Adrenal gland (tissue), 12 donors: ENCODE data around the gene FAM156A. TPM values are rescaled to one million over a fixed set of nuclear protein-coding genes. Genes with fewer than 3 reads are reported as not detected.

ENCODE experiments used
- DNase-seq, 7 donors: peaks; one replicate each; pipeline ENCODE4 v3.0.0-alpha.2; 2019 to 2020
- H3K27ac ChIP-seq, 5 donors: fragments of 200-600 bp; sonication (generic) in 4 of 5; 1 replicate in 3 of 5; 2 replicates in 2 of 5; pipeline versions ENCODE4 v1.5.1 to v1.8.0; 2016 to 2020; ENCODE audit warnings: mild to moderate bottlenecking in 1 of 5
- H3K27me3 ChIP-seq: fragments of 200-600 bp; 2 replicates; pipeline ENCODE4 v1.8.0; 2021
- H3K36me3 ChIP-seq, 2 donors: fragments of 200-600 bp; replicated peaks in 1 of 2; 1 replicate in 1 of 2; 2 replicates in 1 of 2; pipeline versions ENCODE4 v1.5.1 to v1.8.0; 2018 to 2022
- H3K4me1 ChIP-seq, 2 donors: fragments of 200-600 bp; replicated peaks in 1 of 2; 1 replicate in 1 of 2; 2 replicates in 1 of 2; pipeline versions ENCODE4 v1.5.1 to v1.8.0; 2018 to 2021
- H3K4me3 ChIP-seq, 4 donors: fragments of 200-600 bp; sonication (generic) in 3 of 4; one replicate each; pipeline ENCODE4 v1.5.1; 2016 to 2018
- H3K9me3 ChIP-seq, 3 donors: fragments of 200-600 bp; sonication (generic) in 1 of 3; replicated peaks in 1 of 3; 1 replicate in 2 of 3; 2 replicates in 1 of 3; pipeline versions ENCODE4 v1.5.1 to v1.8.0; 2016 to 2021
- POLR2A ChIP-seq, 2 donors: fragments of 450-650 bp; IDR thresholded peaks; one replicate each; pipeline ENCODE4 v1.6.1; 2017; ENCODE audit warnings: antibody characterized with exemption in 2 of 2, mild to moderate bottlenecking in 2 of 2, moderate library complexity in 1 of 2
- WGBS, 4 donors: extraction: QIAGEN DNeasy Blood & Tissue Kit in 2 of 4; methylation state at CpG; one replicate each; pipeline versions ENCODE4 v1.1.5 to v1.1.7; 2013 to 2017; 5-methylcytosine and 5-hydroxymethylcytosine counted together
- intact Hi-C, 2 donors: fragments of 100-400 bp; cut with DNase I; formaldehyde crosslinking; loops; one replicate each; pipeline versions ENCODE4 v1.14.1 to v1.15.0; 2022 to 2023
- polyA plus RNA-seq, 3 donors: library from polyadenylated mRNA; stranded (reverse); fragments of 200-250 nt in 2 of 3; fragments of 350-450 nt in 1 of 3; fragmentation: Illumina TruSeq in 1 of 3; extraction: RNeasy Lipid Tissue Mini Kit (QIAGEN cat#74804) in 1 of 3; gene quantifications; one replicate each; pipeline ENCODE4 v1.2.3, GENCODE V29; 2013 to 2014
- total RNA-seq, 9 donors: library from RNA; depleted of rRNA in 4 of 9; stranded (reverse); fragments of >200 nt in 4 of 9; fragments of 120-200 nt in 1 of 9; fragmentation: NEBNext Ultra II Directional in 1 of 9; extraction: Animal tissue kit (Norgen Biotek cat#: 25700) in 1 of 9; gene quantifications; one replicate each; pipeline versions ENCODE4 v1.1.0 to v1.2.4, GENCODE V29; 2013 to 2023
- TF ChIP-seq, protein P1 (sequence below), 6 experiments: fragments of 450-650 bp in 4 of 6; fragments of 200-600 bp in 2 of 6; sonication (generic) in 1 of 6; IDR thresholded peaks; 1 replicate in 5 of 6; 2 replicates in 1 of 6; pipeline versions ENCODE4 v1.5.1 to v1.8.0; 2016 to 2021; ENCODE audit warnings: antibody characterized with exemption in 6 of 6, mild to moderate bottlenecking in 2 of 6, moderate library complexity in 1 of 6
- donor health status: healthy with polysubstance abuse.
- donor health status: Bipolar disorder and iron deficiency.
- donor health status: DM: yes; HTN: yes; CAD: no.
- donor health status: DM: no; HTN: no; CAD: no.
- donor health status: DM: no; HTN: no; CAD: no.
- donor health status: DM: yes; HTN: yes; CAD: no.

The FAM156A gene
- total and polyA plus RNA-seq, 12 donors = 4.4 to 56.0 (median 26.8) TPM

DNA sequence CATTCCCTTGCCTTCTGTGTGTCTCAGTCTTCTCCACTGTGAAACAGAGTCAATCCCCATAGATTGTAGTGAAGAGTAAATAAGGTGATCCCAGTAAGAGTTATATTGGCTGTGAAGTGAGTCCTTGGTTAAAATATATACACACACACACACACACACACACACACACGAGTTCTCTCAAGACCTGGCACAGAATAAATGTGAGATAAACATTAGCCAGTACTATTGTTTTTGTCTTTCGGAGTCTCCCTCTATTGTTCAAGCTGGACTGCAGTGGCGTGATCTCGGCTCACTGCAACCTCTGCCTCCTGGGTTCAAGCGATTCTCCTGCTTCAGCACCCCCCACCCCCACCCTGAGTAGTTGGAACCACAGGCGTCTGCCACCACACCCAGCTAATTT lies 44.8 kb upstream of the FAM156A start:
- intact Hi-C loops = no loop called here
- Histone ChIP-seq H3K27me3 (peaks cover 54% of the 10 kb centered on the region), H3K36me3 (no peaks in the 10 kb centered on the region), H3K4me3 (no peak overlapping the region), H3K27ac (no peak overlapping the region), H3K9me3 (no peaks in the 10 kb centered on the region), H3K4me1 (no peaks in the 10 kb centered on the region)
- no peak for DNase-seq
- TF ChIP-seq POLR2A (IDR thresholded peaks at IDR 0.05) = no peak
- TF ChIP-seq, protein P1, sequence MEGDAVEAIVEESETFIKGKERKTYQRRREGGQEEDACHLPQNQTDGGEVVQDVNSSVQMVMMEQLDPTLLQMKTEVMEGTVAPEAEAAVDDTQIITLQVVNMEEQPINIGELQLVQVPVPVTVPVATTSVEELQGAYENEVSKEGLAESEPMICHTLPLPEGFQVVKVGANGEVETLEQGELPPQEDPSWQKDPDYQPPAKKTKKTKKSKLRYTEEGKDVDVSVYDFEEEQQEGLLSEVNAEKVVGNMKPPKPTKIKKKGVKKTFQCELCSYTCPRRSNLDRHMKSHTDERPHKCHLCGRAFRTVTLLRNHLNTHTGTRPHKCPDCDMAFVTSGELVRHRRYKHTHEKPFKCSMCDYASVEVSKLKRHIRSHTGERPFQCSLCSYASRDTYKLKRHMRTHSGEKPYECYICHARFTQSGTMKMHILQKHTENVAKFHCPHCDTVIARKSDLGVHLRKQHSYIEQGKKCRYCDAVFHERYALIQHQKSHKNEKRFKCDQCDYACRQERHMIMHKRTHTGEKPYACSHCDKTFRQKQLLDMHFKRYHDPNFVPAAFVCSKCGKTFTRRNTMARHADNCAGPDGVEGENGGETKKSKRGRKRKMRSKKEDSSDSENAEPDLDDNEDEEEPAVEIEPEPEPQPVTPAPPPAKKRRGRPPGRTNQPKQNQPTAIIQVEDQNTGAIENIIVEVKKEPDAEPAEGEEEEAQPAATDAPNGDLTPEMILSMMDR (IDR thresholded peaks at IDR 0.05) = no peak
- 56 to 63% (median 58%) methylated on average over 5 to 6 of the region's 6 CpGs for WGBS, 4 donors

DNA sequence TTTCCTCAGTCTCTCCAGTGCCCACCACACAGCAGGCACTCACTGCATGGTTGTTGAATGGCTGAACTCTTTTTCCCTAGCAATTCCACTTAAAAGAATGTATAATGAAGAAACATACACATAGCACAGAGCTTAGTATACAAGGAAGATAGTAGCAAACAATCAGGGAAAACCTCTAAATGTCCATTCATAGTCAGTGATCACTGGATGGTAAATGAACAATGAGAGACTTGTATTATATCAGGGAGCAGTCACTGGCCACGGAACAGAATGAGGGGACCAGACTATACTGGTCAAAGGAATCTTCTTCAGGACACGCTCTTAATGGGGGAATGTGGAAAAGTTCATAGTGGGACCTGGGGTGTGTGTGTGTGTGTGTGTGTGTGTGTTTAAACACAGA lies 43.6 kb upstream of the FAM156A start:
- no peaks in the 10 kb centered on the region for H3K9me3 ChIP-seq
- whole genome bisulfite sequencing, 4 donors = 64 to 92% (median 72%) methylated on average over 2 of the region's 2 CpGs

DNA sequence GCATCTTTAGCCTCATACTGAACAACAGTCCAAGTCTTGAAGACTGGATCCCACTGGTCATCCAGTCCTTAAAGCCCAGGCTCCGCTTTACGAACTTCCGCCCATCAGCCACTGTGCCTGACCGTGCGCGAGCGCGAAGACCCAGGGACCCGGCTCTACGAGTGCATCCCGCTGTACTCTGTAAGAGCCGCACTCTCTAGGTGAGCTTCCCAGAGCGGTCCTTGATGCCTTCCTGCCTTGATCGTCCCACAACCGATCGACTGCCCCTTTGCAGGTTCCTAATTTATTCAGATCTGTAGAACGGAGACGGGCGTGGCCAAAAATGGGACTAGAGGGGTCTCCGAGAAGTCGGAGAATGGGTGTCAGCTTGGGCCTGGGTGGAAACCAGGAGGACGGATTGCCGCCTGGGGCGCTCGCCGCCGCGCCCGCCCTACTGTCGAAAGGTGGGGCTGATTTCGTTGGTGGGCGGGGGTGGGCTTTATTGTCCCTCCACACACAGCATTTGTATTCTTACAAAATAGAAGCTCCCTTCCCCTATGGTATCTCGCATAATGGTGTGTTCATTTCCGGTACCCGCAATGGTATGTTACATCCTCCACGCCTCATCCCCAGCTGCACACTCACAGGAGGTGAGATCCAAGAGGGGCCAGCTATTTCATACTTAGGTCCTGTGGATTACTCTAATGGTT lies 42.3 kb upstream of the FAM156A start:
- intact Hi-C loops = no loop called here
- TF ChIP-seq, protein P1 (IDR thresholded peaks at IDR 0.05) = no peak
- no peak for TF ChIP-seq POLR2A (IDR thresholded peaks at IDR 0.05)
- H3K27me3 ChIP-seq = peaks cover 31% of the 10 kb centered on the region
- H3K4me3 ChIP-seq = no peak overlapping the region
- no peaks in the 10 kb centered on the region for H3K9me3 ChIP-seq
- peak in 1 of 7 donors; percentile 3 for DNase-seq
- no peak overlapping the region for H3K27ac ChIP-seq
- no peaks in the 10 kb centered on the region for H3K36me3 ChIP-seq
- 39 to 64% (median 54%) methylated on average over 17 to 36 of the region's 36 CpGs for WGBS, 4 donors
- no peaks in the 10 kb centered on the region for H3K4me1 ChIP-seq

More for the DNA sequence above, 43.6 kb upstream of the FAM156A start:
- no peaks in the 10 kb centered on the region for H3K36me3 ChIP-seq
- no peak overlapping the region for H3K27ac ChIP-seq
- DNase-seq = no peak
- H3K27me3 ChIP-seq = peaks cover 45% of the 10 kb centered on the region
- H3K4me1 ChIP-seq = no peaks in the 10 kb centered on the region
- intact Hi-C loops = no loop called here
- TF ChIP-seq, protein P1 (IDR thresholded peaks at IDR 0.05) = no peak
- TF ChIP-seq POLR2A (IDR thresholded peaks at IDR 0.05) = no peak
- no peak overlapping the region for H3K4me3 ChIP-seq

DNA sequence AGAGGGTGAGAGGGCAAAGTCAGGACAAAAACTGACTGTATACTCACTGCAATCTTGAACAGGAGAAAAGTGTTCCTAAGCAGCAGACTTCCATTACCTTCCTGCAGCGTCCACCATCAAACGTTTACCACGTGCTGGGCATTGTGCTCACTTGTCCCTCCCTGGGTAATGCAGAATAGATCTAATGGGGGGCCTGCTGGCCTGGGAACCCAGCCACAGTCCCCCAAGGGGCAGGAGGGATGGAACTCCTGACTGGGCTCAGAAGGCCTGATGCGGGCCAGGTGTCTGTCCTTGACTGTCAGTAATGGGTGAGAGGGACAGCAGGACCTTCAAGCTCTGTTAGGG lies 37.6 kb upstream of the FAM156A start:
- Histone ChIP-seq H3K4me1 (no peaks in the 10 kb centered on the region), H3K9me3 (no peaks in the 10 kb centered on the region), H3K36me3 (no peaks in the 10 kb centered on the region), H3K27ac (peak overlapping the region in 4 of 5 donors; percentile 75 to 97 (median 91)), H3K27me3 (peaks cover 14% of the 10 kb centered on the region), H3K4me3 (peak overlapping the region in 2 of 4 donors; percentile 34 to 60)
- intact Hi-C loops = no loop called here
- TF ChIP-seq POLR2A (IDR thresholded peaks at IDR 0.05) = no peak
- TF ChIP-seq, protein P1 (IDR thresholded peaks at IDR 0.05) = peak in 1 of 6 experiments; percentile 19
- DNase-seq = no peak
- 8 to 60% (median 27%) methylated on average over 1 to 4 of the region's 4 CpGs for WGBS, 4 donors
